ENCODE results near the gene UNC50. TPM values are rescaled to one million over a fixed set of nuclear protein-coding genes. Genes with fewer than 3 reads are reported as not detected.

UNC50 gene
- total and polyA plus RNA-seq, 2 experiments from 2014 or later: 38.7 to 49.4 TPM

- no peaks in the 10 kb centered on the region; the same call in 1 of the 2 replicates for H4K20me1 ChIP-seq (replicated peaks; ENCODE audit: insufficient read depth)
- DNase-seq (ENCODE audit: low spot score): no peak
- Mint-ChIP-seq H3K27me3 (ENCODE audit: insufficient read depth, low read depth, poor library complexity) (no peaks in the 10 kb centered on the region), H3K36me3 (ENCODE audit: low read depth) (peaks cover 16% of the 10 kb centered on the region), H3K4me1 (no peaks in the 10 kb centered on the region; the same call in 2 of the 3 replicates), H3K4me3 (no peak overlapping the region), H3K9me3 (no peaks in the 10 kb centered on the region), H3K27ac (no peak overlapping the region)
- H3K9me2 ChIP-seq (ENCODE audit: insufficient read depth): no peaks in the 10 kb centered on the region
- H3K79me2 ChIP-seq (replicated peaks; ENCODE audit: insufficient read depth): no peaks in the 10 kb centered on the region
- no peak overlapping the region for H2AFZ ChIP-seq
- H3K36me3 ChIP-seq (ENCODE audit: insufficient read depth): 0 out of 2 replicates have a peak, but pooled peaks cover 4% of the 10 kb centered on the region
- H3K4me3 ChIP-seq: no peak overlapping the region
- no peak overlapping the region for H3K27ac ChIP-seq (ENCODE audit: low read depth)
- no peak overlapping the region for H3K4me2 ChIP-seq
- no peak for ATAC-seq
- no peaks in the 10 kb centered on the region for H3F3A ChIP-seq (replicated peaks; ENCODE audit: low read depth)
- no peaks in the 10 kb centered on the region for H3K27me3 ChIP-seq (ENCODE audit: insufficient read depth)
- TF ChIP-seq ZNF331 (CRISPR knock-in tag; IDR thresholded peaks at IDR 0.05; ENCODE audit: low read depth) (no peak), ETS1 (IDR thresholded peaks at IDR 0.05) (no peak), EZH2phosphoT487 (IDR thresholded peaks at IDR 0.05; ENCODE audit: unreplicated experiment) (no peak), JUNB (IDR thresholded peaks at IDR 0.05; ENCODE audit: unreplicated experiment) (no peak), NANOG (IDR thresholded peaks at IDR 0.05; ENCODE audit: borderline replicate concordance) (no peak), CTCF (conservative IDR thresholded peaks at IDR 0.05; ENCODE audit: low read depth in 2 of 2) (no peak), ZNF114 (CRISPR knock-in tag; IDR thresholded peaks at IDR 0.05) (no peak), STAT1 (IDR thresholded peaks at IDR 0.05; ENCODE audit: unreplicated experiment) (no peak), EZH2 (IDR thresholded peaks at IDR 0.05; ENCODE audit: low read depth, unreplicated experiment) (no peak), REST (IDR thresholded peaks at IDR 0.05; ENCODE audit: unreplicated experiment) (no peak), ZNF462 (CRISPR knock-in tag; IDR thresholded peaks at IDR 0.05) (no peak), POLR2AphosphoS5 (IDR thresholded peaks at IDR 0.05; ENCODE audit: low read depth) (no peak), CREB1 (CRISPR knock-in tag; IDR thresholded peaks at IDR 0.05; ENCODE audit: low read depth) (no peak)
- H3K4me1 ChIP-seq (ENCODE audit: insufficient read depth): no peaks in the 10 kb centered on the region
Measured at GRCh38 chr2:98582523-98582922, 25.9 kb upstream of the UNC50 start.

Data from GM23338 (cell line).